Uterus (tissue), 4 donors: ENCODE results near the gene EIF2A. TPM values are rescaled to one million over a fixed set of nuclear protein-coding genes. Genes with fewer than 3 reads are reported as not detected.

ENCODE experiments used
- DNase-seq, 2 donors: peaks; one replicate each; pipeline ENCODE4 v3.0.0-alpha.2; 2019 to 2020
- H3K27ac ChIP-seq, 2 donors: fragments of 200-600 bp; sonication (generic); 1 replicate in 1 of 2; 2 replicates in 1 of 2; pipeline ENCODE4 v1.5.1; 2016 to 2018
- H3K27me3 ChIP-seq, 2 donors: fragments of 200-600 bp; sonication (generic); one replicate each; pipeline ENCODE4 v1.5.1; 2018 to 2019; ENCODE audit warnings: control low read depth in 1 of 2
- H3K36me3 ChIP-seq, 2 donors: fragments of 200-600 bp; sonication (generic); one replicate each; pipeline ENCODE4 v1.5.1; 2019; ENCODE audit warnings: control low read depth in 1 of 2
- H3K4me1 ChIP-seq, 2 donors: fragments of 200-600 bp; sonication (generic); one replicate each; pipeline ENCODE4 v1.5.1; 2018 to 2019; ENCODE audit warnings: control low read depth in 1 of 2
- H3K4me3 ChIP-seq, 2 donors: fragments of 200-600 bp; sonication (generic); 1 replicate in 1 of 2; 2 replicates in 1 of 2; pipeline ENCODE4 v1.5.1; 2018 to 2019; ENCODE audit warnings: mild to moderate bottlenecking in 1 of 2
- H3K9me3 ChIP-seq, 2 donors: fragments of 200-600 bp; sonication (generic); one replicate each; pipeline ENCODE4 v1.5.1; 2019; ENCODE audit warnings: control low read depth in 1 of 2
- CTCF ChIP-seq, 4 experiments: fragments of 200-600 bp in 2 of 4; fragments of 450-650 bp in 2 of 4; sonication (generic) in 2 of 4; IDR thresholded peaks; one replicate each; pipeline ENCODE4 v1.5.1; 2016 to 2019; ENCODE audit warnings: antibody characterized with exemption in 4 of 4, mild to moderate bottlenecking in 2 of 4, moderate library complexity in 1 of 4
- POLR2A ChIP-seq, 2 donors: fragments of 450-650 bp; IDR thresholded peaks; one replicate each; pipeline ENCODE4 v1.6.1; 2016; ENCODE audit warnings: antibody characterized with exemption in 2 of 2, mild to moderate bottlenecking in 1 of 2, moderate library complexity in 1 of 2
- intact Hi-C: fragments of 100-400 bp; cut with DNase I; formaldehyde crosslinking; loops from one replicate; pipeline ENCODE4 v1.15.1; 2023; ENCODE audit warnings: low total_unique reads
- total RNA-seq, 4 donors: library from RNA; depleted of rRNA in 3 of 4; stranded (reverse); fragments of >200 nt in 3 of 4; gene quantifications; one replicate each; pipeline versions ENCODE4 v1.1.0 to v1.2.4, GENCODE V29; 2014 to 2023
- donor health status: DM: yes; HTN: yes; CAD: no.

Gene EIF2A
- total RNA-seq, 4 donors from 2014 or later, result 112 to 266 (median 187) TPM

DNA sequence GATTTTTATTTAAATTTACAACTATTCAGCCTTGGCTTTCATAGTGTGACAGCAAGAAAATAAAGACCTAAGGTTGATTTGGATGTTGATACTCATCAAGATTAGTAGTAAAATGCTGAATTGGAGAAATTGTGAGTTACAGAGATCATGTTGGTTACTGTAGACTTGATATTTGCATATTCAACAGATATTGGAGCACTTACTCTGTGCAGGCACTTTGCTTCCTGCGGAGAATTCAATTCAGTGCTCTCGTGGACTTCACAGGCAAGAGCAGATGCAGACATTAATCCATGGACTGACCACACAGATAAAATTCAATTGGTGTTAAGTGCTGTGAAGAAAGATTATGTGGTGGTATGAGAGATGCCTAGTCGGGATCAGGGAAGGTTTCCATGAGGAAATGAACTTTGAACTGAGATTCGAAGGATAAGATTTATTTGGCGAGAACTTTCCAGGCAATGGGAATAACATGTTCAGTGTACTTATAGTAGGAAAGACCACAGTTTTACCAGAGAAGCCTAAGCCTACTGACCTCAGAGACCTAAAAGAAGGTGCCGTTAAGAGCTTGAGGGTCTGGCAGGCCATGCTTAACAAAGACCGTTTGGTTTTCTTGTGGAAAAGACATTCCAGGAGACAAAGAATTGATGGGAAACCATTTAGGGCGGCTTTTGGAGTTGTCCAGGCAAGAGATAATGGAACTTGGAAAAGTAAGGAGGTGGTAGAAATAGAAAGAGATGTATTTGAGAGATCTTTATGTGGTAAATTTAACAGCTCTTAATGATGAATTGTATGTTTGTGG is 60.9 kb downstream of the EIF2A start:
- H3K27me3 ChIP-seq, result no peaks in the 10 kb centered on the region
- no peaks in the 10 kb centered on the region for H3K4me1 ChIP-seq
- no peak for DNase-seq
- no peaks in the 10 kb centered on the region for H3K9me3 ChIP-seq
- TF ChIP-seq CTCF (IDR thresholded peaks at IDR 0.05), result no peak
- TF ChIP-seq POLR2A (IDR thresholded peaks at IDR 0.05), result no peak
- intact Hi-C loops, result no loop called here
- no peaks in the 10 kb centered on the region for H3K36me3 ChIP-seq
- no peak overlapping the region for H3K27ac ChIP-seq
- H3K4me3 ChIP-seq, result no peak overlapping the region

DNA sequence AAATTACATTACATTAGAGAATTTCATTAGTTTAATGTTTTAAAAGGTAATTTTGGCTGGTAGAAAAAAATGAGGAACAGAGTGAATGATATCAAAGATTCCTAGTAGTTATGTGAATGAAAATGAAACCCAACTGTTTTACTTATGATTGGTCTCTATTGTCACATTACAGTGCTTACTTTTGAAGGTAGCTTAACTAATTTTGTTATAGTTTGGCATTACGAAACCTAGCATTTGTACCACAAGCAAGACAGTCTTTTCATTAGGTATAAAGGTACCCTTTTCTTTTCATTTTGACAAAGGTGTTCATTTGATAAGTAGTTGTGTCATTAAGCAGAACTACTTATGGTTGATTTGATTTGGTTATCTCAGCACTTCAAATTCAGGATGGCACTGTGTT is 63.4 kb downstream of the EIF2A start:
- H3K4me3 ChIP-seq, result no peak overlapping the region
- no peak for DNase-seq
- H3K4me1 ChIP-seq, result no peaks in the 10 kb centered on the region
- H3K27me3 ChIP-seq, result no peaks in the 10 kb centered on the region
- TF ChIP-seq CTCF (IDR thresholded peaks at IDR 0.05) (no peak), POLR2A (IDR thresholded peaks at IDR 0.05) (no peak)
- H3K9me3 ChIP-seq, result no peaks in the 10 kb centered on the region
- intact Hi-C loops, result no loop called here
- H3K27ac ChIP-seq, result no peak overlapping the region
- H3K36me3 ChIP-seq, result no peaks in the 10 kb centered on the region

GRCh38 chr3:150610785-150611184 is 64.2 kb downstream of the EIF2A start:
- Histone ChIP-seq H3K4me1 (no peaks in the 10 kb centered on the region), H3K4me3 (no peak overlapping the region), H3K27ac (no peak overlapping the region), H3K27me3 (no peaks in the 10 kb centered on the region), H3K36me3 (no peaks in the 10 kb centered on the region), H3K9me3 (no peaks in the 10 kb centered on the region)
- DNase-seq, result no peak
- no peak for TF ChIP-seq POLR2A (IDR thresholded peaks at IDR 0.05)
- no peak for TF ChIP-seq CTCF (IDR thresholded peaks at IDR 0.05)
- intact Hi-C loops, result no loop called here

GRCh38 chr3:150611666-150612065 is 65.1 kb downstream of the EIF2A start:
- no peak for TF ChIP-seq POLR2A (IDR thresholded peaks at IDR 0.05)
- TF ChIP-seq CTCF (IDR thresholded peaks at IDR 0.05), result no peak
- DNase-seq, result no peak
- H3K4me3 ChIP-seq, result no peak overlapping the region
- H3K27ac ChIP-seq, result no peak overlapping the region
- intact Hi-C loops, result no loop called here
- H3K27me3 ChIP-seq, result no peaks in the 10 kb centered on the region
- no peaks in the 10 kb centered on the region for H3K9me3 ChIP-seq
- H3K4me1 ChIP-seq, result no peaks in the 10 kb centered on the region
- no peaks in the 10 kb centered on the region for H3K36me3 ChIP-seq

DNA sequence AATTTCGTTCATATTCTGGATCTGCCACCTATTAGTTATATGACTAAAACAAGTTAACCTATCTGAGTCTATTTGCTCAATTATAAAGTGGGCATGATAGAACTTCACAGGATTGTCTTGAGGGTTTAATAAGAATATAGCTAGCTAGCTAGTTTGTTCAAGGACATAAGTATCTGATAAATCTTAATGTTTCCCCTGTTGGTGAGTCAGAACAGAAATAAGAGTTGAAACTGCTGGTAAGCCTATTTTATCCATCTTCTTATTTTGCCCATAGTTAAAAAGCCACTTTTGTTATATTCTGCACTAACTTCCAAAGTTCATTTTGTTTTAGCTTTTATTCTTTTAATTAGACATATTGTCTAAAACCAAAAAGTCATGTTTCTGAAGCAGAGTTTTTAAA is 65.9 kb downstream of the EIF2A start:
- Histone ChIP-seq H3K36me3 (no peaks in the 10 kb centered on the region), H3K4me3 (no peak overlapping the region), H3K9me3 (no peaks in the 10 kb centered on the region), H3K4me1 (no peaks in the 10 kb centered on the region), H3K27ac (no peak overlapping the region), H3K27me3 (no peaks in the 10 kb centered on the region)
- intact Hi-C loops, result no loop called here
- TF ChIP-seq CTCF (IDR thresholded peaks at IDR 0.05) (no peak), POLR2A (IDR thresholded peaks at IDR 0.05) (no peak)
- no peak for DNase-seq
